A549 treated with DMSO at 1 μM for 4 hours (cell line): ENCODE results near the gene IGSF9B. TPM values are rescaled to one million over a fixed set of nuclear protein-coding genes. Genes with fewer than 3 reads are reported as not detected.

ENCODE experiments used
- total RNA-seq: library from RNA; stranded (reverse); fragments of 200-300 nt; extraction: Qiagen RNA extraction; gene quantifications from 5 replicates; pipeline ENCODE4 v1.2.3, GENCODE V29; 2022; ENCODE audit warnings: low read depth

The IGSF9B gene
- 0.54 to 1.9 TPM (median 1.3 TPM) in 5 replicates for total RNA-seq

GRCh38 chr11:133956650-133957633 is at the start of gene IGSF9B:
TSS of gene IGSF9B (minus strand) at chr11:133956968. CDS start at chr11:133956754, 214 bp downstream.

Other genes starting within 250 kb of the IGSF9B start
- gene SPATA19, start 111.5 kb downstream of the IGSF9B start, total RNA-seq: not detected in 5 replicates
- gene JAM3, start 112.1 kb upstream of the IGSF9B start, total RNA-seq: 3.9 to 4.9 TPM (median 4.4 TPM) in 5 replicates